Measurements from ENCODE around the gene SERPINA1. TPM values are rescaled to one million over a fixed set of nuclear protein-coding genes. Genes with fewer than 3 reads are reported as not detected.

The SERPINA1 gene
- total RNA-seq, 1 experiment from 2014 or later = 5.1 TPM

DNA sequence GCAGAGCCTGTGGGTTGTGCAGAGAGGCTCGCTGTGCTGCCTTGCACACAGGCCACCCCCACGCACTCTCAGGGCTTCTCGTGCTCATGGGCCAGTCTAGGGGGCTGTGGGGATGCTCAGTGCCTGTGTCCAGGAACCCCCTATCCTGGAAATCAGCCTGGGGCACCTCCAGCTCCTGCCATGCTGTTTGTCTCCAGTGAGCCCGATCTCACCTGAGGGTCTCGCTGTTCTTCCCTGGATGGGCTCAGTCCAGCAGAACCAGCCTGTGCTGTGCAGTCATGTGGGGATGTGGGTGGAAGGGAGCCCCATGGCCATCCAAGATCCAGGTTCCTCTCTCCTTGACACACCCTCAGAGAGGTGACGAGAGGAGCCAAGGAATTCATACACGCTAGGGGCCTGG, 26.7 kb downstream of the SERPINA1 start:
- H3K36me3 Mint-ChIP-seq = no peaks in the 10 kb centered on the region
- POLR2A ChIA-PET = no interaction called here
- H3K27me3 Mint-ChIP-seq (ENCODE audit: low read depth) = no peaks in the 10 kb centered on the region
- TF ChIP-seq ZNF317 (CRISPR knock-in tag; IDR thresholded peaks at IDR 0.05; ENCODE audit: borderline replicate concordance, low read depth) = no peak
- TF ChIP-seq, protein P1, sequence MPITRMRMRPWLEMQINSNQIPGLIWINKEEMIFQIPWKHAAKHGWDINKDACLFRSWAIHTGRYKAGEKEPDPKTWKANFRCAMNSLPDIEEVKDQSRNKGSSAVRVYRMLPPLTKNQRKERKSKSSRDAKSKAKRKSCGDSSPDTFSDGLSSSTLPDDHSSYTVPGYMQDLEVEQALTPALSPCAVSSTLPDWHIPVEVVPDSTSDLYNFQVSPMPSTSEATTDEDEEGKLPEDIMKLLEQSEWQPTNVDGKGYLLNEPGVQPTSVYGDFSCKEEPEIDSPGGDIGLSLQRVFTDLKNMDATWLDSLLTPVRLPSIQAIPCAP (CRISPR knock-in tag; IDR thresholded peaks at IDR 0.05) = no peak
- H3K4me1 Mint-ChIP-seq = peaks cover 4% of the 10 kb centered on the region
- ATAC-seq = no peak
- peaks cover under 1% of the 10 kb centered on the region; the same call in 1 of the 2 replicates for H3K9me3 Mint-ChIP-seq
- H3K27ac Mint-ChIP-seq = no peak overlapping the region
- DNase-seq (ENCODE audit: low spot score) = no peak
- CTCF ChIA-PET = no interaction called here
- H3K4me3 Mint-ChIP-seq = no peak overlapping the region

DNA sequence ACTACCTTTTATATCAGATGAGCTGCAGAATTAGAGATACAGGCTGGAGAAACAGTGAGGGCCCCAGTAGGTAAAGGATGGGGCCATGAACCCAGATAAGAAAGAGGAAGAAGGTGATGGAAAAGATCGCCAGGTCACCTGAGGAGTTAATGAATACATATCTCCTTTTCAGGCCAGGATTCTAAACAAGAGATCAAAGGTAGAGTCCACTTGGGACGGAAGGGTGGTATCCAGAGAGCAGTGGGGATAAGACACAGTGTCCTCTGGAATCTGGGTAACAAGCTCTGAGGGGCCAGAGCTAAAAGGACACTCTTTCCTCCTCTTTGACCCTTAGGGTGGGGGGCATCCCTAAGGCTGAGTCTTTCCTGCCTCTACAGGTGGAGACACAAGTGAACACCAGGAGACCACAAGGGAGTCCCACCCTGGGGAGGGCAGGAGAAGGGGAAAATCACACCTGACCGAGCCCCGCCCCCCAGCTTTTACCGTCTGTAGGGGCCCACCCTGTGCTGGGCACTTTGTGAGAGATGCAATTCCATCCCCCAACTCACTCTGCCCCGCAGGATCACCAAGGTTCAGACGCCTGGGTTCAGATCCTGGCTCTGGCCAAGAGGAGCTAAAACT, 27.3 kb downstream of the SERPINA1 start:
- TF ChIP-seq, protein P2, sequence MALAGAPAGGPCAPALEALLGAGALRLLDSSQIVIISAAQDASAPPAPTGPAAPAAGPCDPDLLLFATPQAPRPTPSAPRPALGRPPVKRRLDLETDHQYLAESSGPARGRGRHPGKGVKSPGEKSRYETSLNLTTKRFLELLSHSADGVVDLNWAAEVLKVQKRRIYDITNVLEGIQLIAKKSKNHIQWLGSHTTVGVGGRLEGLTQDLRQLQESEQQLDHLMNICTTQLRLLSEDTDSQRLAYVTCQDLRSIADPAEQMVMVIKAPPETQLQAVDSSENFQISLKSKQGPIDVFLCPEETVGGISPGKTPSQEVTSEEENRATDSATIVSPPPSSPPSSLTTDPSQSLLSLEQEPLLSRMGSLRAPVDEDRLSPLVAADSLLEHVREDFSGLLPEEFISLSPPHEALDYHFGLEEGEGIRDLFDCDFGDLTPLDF (CRISPR knock-in tag; IDR thresholded peaks at IDR 0.05) = no peak
- TF ChIP-seq FOXP1 (CRISPR knock-in tag; IDR thresholded peaks at IDR 0.05; ENCODE audit: borderline replicate concordance) (no peak), ZNF219 (CRISPR knock-in tag; IDR thresholded peaks at IDR 0.05; ENCODE audit: borderline replicate concordance) (no peak), ZNF396 (CRISPR knock-in tag; IDR thresholded peaks at IDR 0.05; ENCODE audit: borderline replicate concordance) (no peak), ZNF416 (CRISPR knock-in tag; IDR thresholded peaks at IDR 0.05) (no peak), TP53 (CRISPR knock-in tag; IDR thresholded peaks at IDR 0.05) (no peak), JUN (CRISPR knock-in tag; IDR thresholded peaks at IDR 0.05) (no peak), ATF1 (CRISPR knock-in tag; IDR thresholded peaks at IDR 0.05) (no peak), ETV6 (CRISPR knock-in tag; IDR thresholded peaks at IDR 0.05) (no peak), ZBTB21 (CRISPR knock-in tag; IDR thresholded peaks at IDR 0.05; ENCODE audit: borderline replicate concordance) (no peak), MYBL2 (CRISPR knock-in tag; IDR thresholded peaks at IDR 0.05) (no peak)
- TF ChIP-seq, protein P3, sequence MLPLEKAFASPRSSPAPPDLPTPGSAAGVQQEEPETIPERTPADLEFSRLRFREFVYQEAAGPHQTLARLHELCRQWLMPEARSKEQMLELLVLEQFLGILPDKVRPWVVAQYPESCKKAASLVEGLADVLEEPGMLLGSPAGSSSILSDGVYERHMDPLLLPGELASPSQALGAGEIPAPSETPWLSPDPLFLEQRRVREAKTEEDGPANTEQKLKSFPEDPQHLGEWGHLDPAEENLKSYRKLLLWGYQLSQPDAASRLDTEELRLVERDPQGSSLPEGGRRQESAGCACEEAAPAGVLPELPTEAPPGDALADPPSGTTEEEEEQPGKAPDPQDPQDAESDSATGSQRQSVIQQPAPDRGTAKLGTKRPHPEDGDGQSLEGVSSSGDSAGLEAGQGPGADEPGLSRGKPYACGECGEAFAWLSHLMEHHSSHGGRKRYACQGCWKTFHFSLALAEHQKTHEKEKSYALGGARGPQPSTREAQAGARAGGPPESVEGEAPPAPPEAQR (CRISPR knock-in tag; IDR thresholded peaks at IDR 0.05) = no peak
- TF ChIP-seq, protein P4, sequence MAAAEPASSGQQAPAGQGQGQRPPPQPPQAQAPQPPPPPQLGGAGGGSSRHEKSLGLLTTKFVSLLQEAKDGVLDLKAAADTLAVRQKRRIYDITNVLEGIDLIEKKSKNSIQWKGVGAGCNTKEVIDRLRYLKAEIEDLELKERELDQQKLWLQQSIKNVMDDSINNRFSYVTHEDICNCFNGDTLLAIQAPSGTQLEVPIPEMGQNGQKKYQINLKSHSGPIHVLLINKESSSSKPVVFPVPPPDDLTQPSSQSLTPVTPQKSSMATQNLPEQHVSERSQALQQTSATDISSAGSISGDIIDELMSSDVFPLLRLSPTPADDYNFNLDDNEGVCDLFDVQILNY (CRISPR knock-in tag; IDR thresholded peaks at IDR 0.05) = no peak
- Mint-ChIP-seq H3K4me1 (peaks cover 7% of the 10 kb centered on the region), H3K9me3 (peaks cover 5% of the 10 kb centered on the region; the same call in 1 of the 2 replicates), H3K4me3 (no peak overlapping the region), H3K36me3 (no peaks in the 10 kb centered on the region), H3K27ac (no peak overlapping the region), H3K27me3 (ENCODE audit: low read depth) (no peaks in the 10 kb centered on the region)
- POLR2A ChIA-PET = no interaction called here
- ATAC-seq (no peak), DNase-seq (ENCODE audit: low spot score) (no peak)
- CTCF ChIA-PET = interaction anchor here (1.1 kb wide), 1 partner anchor 11 kb away, joined by 3 read pairs; no protein-coding TSS in a partner anchor

DNA sequence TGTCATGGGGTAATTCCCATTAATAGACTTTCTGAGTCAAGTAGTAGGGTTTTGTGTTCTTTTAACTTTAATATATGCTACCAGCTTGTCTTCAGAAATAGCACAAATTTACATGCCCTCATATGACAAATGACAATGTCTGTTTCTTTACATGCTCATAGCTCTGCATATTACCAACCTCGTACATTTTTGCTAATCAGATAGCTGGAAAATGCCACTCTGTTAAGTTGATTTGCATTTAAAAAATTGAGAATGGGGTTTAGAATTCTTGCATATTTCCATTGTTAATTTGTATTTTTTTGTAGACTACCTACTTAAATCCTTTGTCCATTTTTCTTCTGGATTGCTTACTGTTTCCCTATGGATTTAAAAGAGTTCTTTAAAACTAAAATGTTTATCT, 31.2 kb downstream of the SERPINA1 start:
- Mint-ChIP-seq H3K9me3 (peaks cover 11% of the 10 kb centered on the region), H3K4me3 (no peak overlapping the region), H3K4me1 (peaks cover 16% of the 10 kb centered on the region), H3K27ac (no peak overlapping the region), H3K36me3 (no peaks in the 10 kb centered on the region), H3K27me3 (ENCODE audit: low read depth) (no peaks in the 10 kb centered on the region)
- ChIA-PET CTCF (interaction anchor here (0.9 to 3.1 kb wide), 4 partner anchors 17 to 192 kb away, joined by 3 to 23 read pairs (median 9); no protein-coding TSS in a partner anchor), POLR2A (no interaction called here)
- DNase-seq (ENCODE audit: low spot score) = no peak
- ATAC-seq = no peak
- TF ChIP-seq ATF1 (CRISPR knock-in tag; IDR thresholded peaks at IDR 0.05) = no peak
- TF ChIP-seq, protein P5, sequence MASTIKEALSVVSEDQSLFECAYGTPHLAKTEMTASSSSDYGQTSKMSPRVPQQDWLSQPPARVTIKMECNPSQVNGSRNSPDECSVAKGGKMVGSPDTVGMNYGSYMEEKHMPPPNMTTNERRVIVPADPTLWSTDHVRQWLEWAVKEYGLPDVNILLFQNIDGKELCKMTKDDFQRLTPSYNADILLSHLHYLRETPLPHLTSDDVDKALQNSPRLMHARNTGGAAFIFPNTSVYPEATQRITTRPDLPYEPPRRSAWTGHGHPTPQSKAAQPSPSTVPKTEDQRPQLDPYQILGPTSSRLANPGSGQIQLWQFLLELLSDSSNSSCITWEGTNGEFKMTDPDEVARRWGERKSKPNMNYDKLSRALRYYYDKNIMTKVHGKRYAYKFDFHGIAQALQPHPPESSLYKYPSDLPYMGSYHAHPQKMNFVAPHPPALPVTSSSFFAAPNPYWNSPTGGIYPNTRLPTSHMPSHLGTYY (CRISPR knock-in tag; IDR thresholded peaks at IDR 0.05) = no peak
- no peak for TF ChIP-seq GTF2I (CRISPR knock-in tag; conservative IDR thresholded peaks at IDR 0.05)
- TF ChIP-seq GRHL2 (CRISPR knock-in tag; IDR thresholded peaks at IDR 0.05; ENCODE audit: insufficient replicate concordance, severe bottlenecking) = no peak
- TF ChIP-seq FOXP1 (CRISPR knock-in tag; IDR thresholded peaks at IDR 0.05; ENCODE audit: borderline replicate concordance) = no peak
- TF ChIP-seq RELA (CRISPR knock-in tag; IDR thresholded peaks at IDR 0.05; ENCODE audit: borderline replicate concordance) = no peak
- no peak for TF ChIP-seq MYBL2 (CRISPR knock-in tag; IDR thresholded peaks at IDR 0.05)
- no peak for TF ChIP-seq NFYB (CRISPR knock-in tag; conservative IDR thresholded peaks at IDR 0.05; ENCODE audit: low read depth)
- no peak for TF ChIP-seq ZNF121 (CRISPR knock-in tag; IDR thresholded peaks at IDR 0.05)
- no peak for TF ChIP-seq ZNF396 (CRISPR knock-in tag; IDR thresholded peaks at IDR 0.05; ENCODE audit: borderline replicate concordance)
- TF ChIP-seq, protein P6, sequence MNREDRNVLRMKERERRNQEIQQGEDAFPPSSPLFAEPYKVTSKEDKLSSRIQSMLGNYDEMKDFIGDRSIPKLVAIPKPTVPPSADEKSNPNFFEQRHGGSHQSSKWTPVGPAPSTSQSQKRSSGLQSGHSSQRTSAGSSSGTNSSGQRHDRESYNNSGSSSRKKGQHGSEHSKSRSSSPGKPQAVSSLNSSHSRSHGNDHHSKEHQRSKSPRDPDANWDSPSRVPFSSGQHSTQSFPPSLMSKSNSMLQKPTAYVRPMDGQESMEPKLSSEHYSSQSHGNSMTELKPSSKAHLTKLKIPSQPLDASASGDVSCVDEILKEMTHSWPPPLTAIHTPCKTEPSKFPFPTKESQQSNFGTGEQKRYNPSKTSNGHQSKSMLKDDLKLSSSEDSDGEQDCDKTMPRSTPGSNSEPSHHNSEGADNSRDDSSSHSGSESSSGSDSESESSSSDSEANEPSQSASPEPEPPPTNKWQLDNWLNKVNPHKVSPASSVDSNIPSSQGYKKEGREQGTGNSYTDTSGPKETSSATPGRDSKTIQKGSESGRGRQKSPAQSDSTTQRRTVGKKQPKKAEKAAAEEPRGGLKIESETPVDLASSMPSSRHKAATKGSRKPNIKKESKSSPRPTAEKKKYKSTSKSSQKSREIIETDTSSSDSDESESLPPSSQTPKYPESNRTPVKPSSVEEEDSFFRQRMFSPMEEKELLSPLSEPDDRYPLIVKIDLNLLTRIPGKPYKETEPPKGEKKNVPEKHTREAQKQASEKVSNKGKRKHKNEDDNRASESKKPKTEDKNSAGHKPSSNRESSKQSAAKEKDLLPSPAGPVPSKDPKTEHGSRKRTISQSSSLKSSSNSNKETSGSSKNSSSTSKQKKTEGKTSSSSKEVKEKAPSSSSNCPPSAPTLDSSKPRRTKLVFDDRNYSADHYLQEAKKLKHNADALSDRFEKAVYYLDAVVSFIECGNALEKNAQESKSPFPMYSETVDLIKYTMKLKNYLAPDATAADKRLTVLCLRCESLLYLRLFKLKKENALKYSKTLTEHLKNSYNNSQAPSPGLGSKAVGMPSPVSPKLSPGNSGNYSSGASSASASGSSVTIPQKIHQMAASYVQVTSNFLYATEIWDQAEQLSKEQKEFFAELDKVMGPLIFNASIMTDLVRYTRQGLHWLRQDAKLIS (CRISPR knock-in tag; IDR thresholded peaks at IDR 0.05; ENCODE audit: borderline replicate concordance) = no peak
- TF ChIP-seq EMX1 (CRISPR knock-in tag; IDR thresholded peaks at IDR 0.05) = no peak
